Mesothelial cell of epicardium (in vitro differentiated cells): ENCODE data around the gene CASP2. TPM values are rescaled to one million over a fixed set of nuclear protein-coding genes. Genes with fewer than 3 reads are reported as not detected.

Source experiments
- DNase-seq, 2 experiments: peaks; one replicate each; pipeline ENCODE4 v3.0.0; 2021; ENCODE audit warnings: low spot score in 2 of 2; ENCODE audit not compliant: unreplicated experiment in 2 of 2
- H3K27ac Mint-ChIP-seq: 2 replicates; pipeline ENCODE4 v1.8.0; 2021; ENCODE audit warnings: mixed read lengths
- H3K27me3 Mint-ChIP-seq: 2 replicates; pipeline ENCODE4 v1.8.0; 2021; ENCODE audit warnings: low read depth, mixed read lengths
- H3K36me3 Mint-ChIP-seq: 2 replicates; pipeline ENCODE4 v1.8.0; 2021; ENCODE audit warnings: mixed read lengths
- H3K4me1 Mint-ChIP-seq: 2 replicates; pipeline ENCODE4 v1.8.0; 2021; ENCODE audit warnings: mixed read lengths
- H3K4me3 Mint-ChIP-seq: 2 replicates; pipeline ENCODE4 v1.8.0; 2021; ENCODE audit warnings: mild to moderate bottlenecking, moderate library complexity, mixed read lengths
- H3K9me3 Mint-ChIP-seq: 2 replicates; pipeline ENCODE4 v1.8.0; 2021; ENCODE audit warnings: mixed read lengths
- CTCF ChIP-seq: fragments of 200-600 bp; sonication (generic); IDR thresholded peaks from one replicate; pipeline ENCODE4 v1.5.0; 2021; ENCODE audit warnings: antibody characterized with exemption; ENCODE audit not compliant: unreplicated experiment
- total RNA-seq: library from RNA; stranded (reverse); gene quantifications from 3 replicates; pipeline ENCODE4 v1.2.1, GENCODE V29; 2021

CASP2 gene
- total RNA-seq, 1 donor from 2014 or later: 53.3 TPM

GRCh38 chr7:143250822-143251221, 37.3 kb upstream of the CASP2 start:
- Mint-ChIP-seq H3K4me1 (no peaks in the 10 kb centered on the region), H3K4me3 (no peak overlapping the region), H3K36me3 (peaks cover 3% of the 10 kb centered on the region), H3K27me3 (no peaks in the 10 kb centered on the region), H3K9me3 (peaks cover 22% of the 10 kb centered on the region), H3K27ac (no peak overlapping the region)
- no peak for DNase-seq
- no peak for TF ChIP-seq CTCF

DNA sequence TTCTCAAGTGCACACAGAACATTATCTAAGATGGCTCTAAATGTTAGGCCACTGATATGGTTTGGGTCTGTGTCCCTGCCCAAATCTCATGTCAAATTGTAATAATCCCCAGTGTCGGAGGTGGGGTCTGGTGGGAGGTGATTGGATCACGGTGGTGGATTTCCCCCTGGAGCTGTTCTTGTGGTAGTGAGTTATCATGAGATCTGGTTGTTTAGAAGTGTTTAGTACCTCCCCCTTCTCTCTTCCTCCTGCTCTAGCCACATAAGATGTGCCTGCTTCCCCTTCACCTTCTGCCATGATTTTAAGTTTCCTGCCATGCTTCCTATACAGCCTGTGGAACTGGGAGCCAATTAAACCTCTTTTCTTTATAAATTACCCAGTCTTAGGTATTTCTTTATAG, 36.1 kb upstream of the CASP2 start:
- no peak for DNase-seq
- TF ChIP-seq CTCF: no peak
- H3K4me3 Mint-ChIP-seq: no peak overlapping the region
- no peak overlapping the region for H3K27ac Mint-ChIP-seq
- no peaks in the 10 kb centered on the region for H3K4me1 Mint-ChIP-seq
- no peaks in the 10 kb centered on the region for H3K27me3 Mint-ChIP-seq
- peaks cover 3% of the 10 kb centered on the region for H3K36me3 Mint-ChIP-seq
- H3K9me3 Mint-ChIP-seq: peaks cover 22% of the 10 kb centered on the region

GRCh38 chr7:143255564-143255963, 32.6 kb upstream of the CASP2 start:
- DNase-seq: no peak
- no peaks in the 10 kb centered on the region for H3K27me3 Mint-ChIP-seq
- H3K36me3 Mint-ChIP-seq: peaks cover 3% of the 10 kb centered on the region
- no peak overlapping the region for H3K4me3 Mint-ChIP-seq
- H3K27ac Mint-ChIP-seq: no peak overlapping the region
- H3K4me1 Mint-ChIP-seq: no peaks in the 10 kb centered on the region
- TF ChIP-seq CTCF: no peak
- peaks cover 22% of the 10 kb centered on the region for H3K9me3 Mint-ChIP-seq

GRCh38 chr7:143256325-143256724, 31.8 kb upstream of the CASP2 start:
- Mint-ChIP-seq H3K4me3 (no peak overlapping the region), H3K27ac (no peak overlapping the region), H3K4me1 (no peaks in the 10 kb centered on the region), H3K27me3 (no peaks in the 10 kb centered on the region), H3K9me3 (peaks cover 22% of the 10 kb centered on the region), H3K36me3 (peaks cover 3% of the 10 kb centered on the region)
- no peak for DNase-seq
- TF ChIP-seq CTCF: no peak

DNA sequence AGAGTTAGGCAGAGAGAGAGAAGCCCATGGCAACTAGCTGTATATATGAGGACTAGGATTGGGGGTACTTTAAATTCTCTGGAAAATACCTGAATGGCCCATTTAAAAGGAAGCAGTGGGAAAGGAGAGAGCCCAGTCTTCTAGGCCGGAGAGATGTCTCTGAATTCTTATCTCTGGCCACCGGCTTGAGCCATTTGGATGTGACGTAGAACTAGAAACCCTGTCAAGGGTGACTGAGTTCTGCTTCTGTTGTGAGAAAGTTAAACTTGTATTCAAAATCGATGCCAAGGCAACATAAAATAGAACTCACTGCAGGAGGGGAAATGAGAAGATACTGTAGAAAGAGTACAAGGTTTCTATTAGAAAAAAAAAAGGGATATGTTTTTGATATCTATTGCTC, 31.2 kb upstream of the CASP2 start:
- H3K27me3 Mint-ChIP-seq: no peaks in the 10 kb centered on the region
- H3K4me3 Mint-ChIP-seq: no peak overlapping the region
- DNase-seq: no peak
- peaks cover 22% of the 10 kb centered on the region for H3K9me3 Mint-ChIP-seq
- H3K36me3 Mint-ChIP-seq: peaks cover 3% of the 10 kb centered on the region
- H3K4me1 Mint-ChIP-seq: no peaks in the 10 kb centered on the region
- TF ChIP-seq CTCF: no peak
- no peak overlapping the region for H3K27ac Mint-ChIP-seq

DNA sequence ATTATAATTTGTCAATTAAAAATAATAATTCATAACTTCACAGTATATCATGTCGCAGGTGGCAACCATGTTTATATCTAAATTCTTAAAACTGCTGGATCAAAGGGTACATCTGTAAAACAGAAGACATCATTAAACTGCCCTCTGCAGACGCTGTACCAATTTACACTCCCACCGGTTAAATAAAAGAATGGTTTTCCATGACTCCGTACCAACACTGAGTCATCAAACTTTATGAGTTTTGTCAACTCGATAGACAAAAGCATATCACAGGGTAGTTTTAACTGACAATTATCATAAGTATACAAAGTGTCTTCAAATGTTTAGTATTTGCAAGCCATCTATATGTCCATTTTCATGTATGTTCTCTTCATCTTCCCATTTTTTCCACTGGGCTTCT, 30.6 kb upstream of the CASP2 start:
- H3K27me3 Mint-ChIP-seq: no peaks in the 10 kb centered on the region
- peaks cover 1% of the 10 kb centered on the region for H3K36me3 Mint-ChIP-seq
- H3K27ac Mint-ChIP-seq: no peak overlapping the region
- peaks cover 16% of the 10 kb centered on the region for H3K9me3 Mint-ChIP-seq
- no peak for TF ChIP-seq CTCF
- H3K4me1 Mint-ChIP-seq: no peaks in the 10 kb centered on the region
- H3K4me3 Mint-ChIP-seq: no peak overlapping the region
- DNase-seq: no peak
